Kidney (tissue), 14 donors: ENCODE measurements around the gene SELENOP. TPM values are rescaled to one million over a fixed set of nuclear protein-coding genes. Genes with fewer than 3 reads are reported as not detected.

ENCODE experiments used
- DNase-seq, 5 donors: peaks; one replicate each; pipeline ENCODE4 v3.0.0-alpha.2; 2013 to 2020
- FAIRE-seq: peaks from 2 replicates; lab custom pipeline; 2012; peaks lifted over from hg19 to GRCh38; lab: Jason Lieb, UNC
- H3K27ac ChIP-seq, 2 donors: one replicate each; pipeline ENCODE4 v1.7.0; 2013; ENCODE audit warnings: low read depth in 2 of 2, low read length in 2 of 2, inconsistent platforms in 1 of 2
- H3K27me3 ChIP-seq: one replicate; pipeline ENCODE4 v1.7.1; 2013; ENCODE audit warnings: low read length, inconsistent platforms; ENCODE audit not compliant: control insufficient read depth, insufficient read depth
- H3K36me3 ChIP-seq, 3 donors: one replicate each; pipeline versions ENCODE4 v1.7.0 to v1.7.1; 2013; ENCODE audit warnings: low read length in 3 of 3, control low read depth in 1 of 3, inconsistent platforms in 1 of 3; ENCODE audit not compliant: insufficient read depth in 3 of 3, control insufficient read depth in 2 of 3
- H3K4me1 ChIP-seq, 3 donors: one replicate each; pipeline versions ENCODE4 v1.7.0 to v1.7.1; 2013; ENCODE audit warnings: low read length in 3 of 3, inconsistent platforms in 1 of 3, low read depth in 1 of 3; ENCODE audit not compliant: control insufficient read depth in 2 of 3, insufficient read depth in 2 of 3
- H3K4me3 ChIP-seq, 3 donors: one replicate each; pipeline versions ENCODE4 v1.7.0 to v1.8.1; 2013; ENCODE audit warnings: low read length in 3 of 3, control low read depth in 1 of 3, inconsistent platforms in 1 of 3
- H3K9ac ChIP-seq, 3 donors: one replicate each; pipeline versions ENCODE4 v1.7.0 to v1.7.1; 2013; ENCODE audit warnings: low read length in 3 of 3, control low read depth in 1 of 3, inconsistent platforms in 1 of 3
- H3K9me3 ChIP-seq, 3 donors: one replicate each; pipeline versions ENCODE4 v1.7.0 to v1.7.1; 2013; ENCODE audit warnings: low read length in 3 of 3, control low read depth in 1 of 3, inconsistent platforms in 1 of 3; ENCODE audit not compliant: control insufficient read depth in 2 of 3, insufficient read depth in 1 of 3
- CTCF ChIP-seq: IDR thresholded peaks from 3 replicates; pipeline ENCODE4 v1.5.1; 2012; ENCODE audit warnings: mild to moderate bottlenecking, moderate library complexity, borderline replicate concordance; ENCODE audit not compliant: insufficient read depth; ENCODE audit errors: extremely low read depth
- intact Hi-C: fragments of 100-400 bp; cut with DNase I; formaldehyde crosslinking; loops from one replicate; pipeline ENCODE4 v1.11.1; 2022
- polyA plus RNA-seq: library from polyadenylated mRNA; stranded (reverse); fragments of 350-450 nt; fragmentation: Illumina TruSeq; extraction: RNeasy Lipid Tissue Mini Kit (QIAGEN cat#74804); gene quantifications from one replicate; pipeline ENCODE4 v1.2.3, GENCODE V29; 2014; ENCODE audit warnings: low read depth, low replicate concordance; ENCODE audit not compliant: insufficient read depth
- total RNA-seq: library from RNA; stranded (reverse); fragmentation: NEBNext Ultra II Directional; extraction: Animal tissue kit (Norgen Biotek cat#: 25700); gene quantifications from one replicate; pipeline ENCODE4 v1.2.1, GENCODE V29; 2021
- donor health status: control.
- donor health status: control.
- donor health status: control.
- donor health status: control.
- donor health status: control.
- donor health status: DM: yes; HTN: yes; CAD: no.
- donor health status: Normal renal cell carcinoma (clear cell type).

Gene SELENOP
- total and polyA plus RNA-seq, 2 donors from 2014 or later, result 305 to 390 TPM

- DNase-seq (no peak), FAIRE-seq (no peak)
- no peaks in the 10 kb centered on the region for H3K9me3 ChIP-seq
- H3K9ac ChIP-seq, result no peak overlapping the region
- no peak for TF ChIP-seq CTCF
- intact Hi-C loops, result no loop called here
- H3K4me3 ChIP-seq, result no peak overlapping the region
- H3K4me1 ChIP-seq, result peaks cover 0 to 9% (median 7%) of the 10 kb centered on the region in 3 donors
- no peaks in the 10 kb centered on the region for H3K27me3 ChIP-seq
- H3K27ac ChIP-seq, result no peak overlapping the region
- H3K36me3 ChIP-seq, result no peaks in the 10 kb centered on the region
Measured at GRCh38 chr5:42826757-42827515, 15.2 kb upstream of the SELENOP start.

DNA sequence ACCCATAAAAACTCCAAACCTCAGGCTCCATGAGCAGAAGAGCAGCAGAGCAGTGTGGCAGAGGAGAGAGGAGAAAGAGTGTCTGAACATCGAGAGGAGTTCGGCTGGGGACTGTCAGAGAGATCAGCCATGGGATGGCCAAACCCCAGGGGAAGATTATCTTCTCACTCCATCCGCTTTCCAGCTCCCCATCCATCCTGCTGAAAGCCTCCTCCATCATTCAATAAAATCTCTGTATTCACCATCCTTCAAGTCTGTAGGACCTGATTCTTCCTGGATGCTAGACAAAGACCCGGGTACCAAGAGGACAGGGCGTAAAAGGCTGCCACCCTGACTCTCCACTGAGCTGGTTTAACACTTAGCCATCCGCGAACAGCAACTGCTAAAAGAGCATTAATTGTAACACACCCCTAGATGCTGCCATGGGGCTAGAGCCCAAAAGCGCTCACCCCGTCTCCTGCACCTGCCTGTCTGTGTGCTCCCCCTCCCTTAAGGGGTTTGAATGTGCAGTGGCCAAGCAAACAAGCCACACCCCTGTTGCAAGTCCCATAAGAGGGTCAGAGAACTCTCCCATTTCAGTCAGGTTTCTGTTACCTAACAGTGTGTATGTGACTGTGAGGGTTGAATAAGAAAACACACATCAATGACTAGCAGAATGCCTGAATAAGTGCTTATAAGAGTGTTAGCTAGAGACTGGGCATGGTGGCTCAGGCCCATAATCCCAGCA lies 13.9 kb upstream of the SELENOP start:
- Histone ChIP-seq H3K4me3 (no peak overlapping the region), H3K27ac (no peak overlapping the region), H3K9ac (no peak overlapping the region), H3K36me3 (no peaks in the 10 kb centered on the region), H3K4me1 (peaks cover 0 to 9% (median 7%) of the 10 kb centered on the region in 3 donors), H3K9me3 (no peaks in the 10 kb centered on the region), H3K27me3 (no peaks in the 10 kb centered on the region)
- DNase-seq (no peak), FAIRE-seq (no peak)
- intact Hi-C loops, result no loop called here
- TF ChIP-seq CTCF, result no peak

DNA sequence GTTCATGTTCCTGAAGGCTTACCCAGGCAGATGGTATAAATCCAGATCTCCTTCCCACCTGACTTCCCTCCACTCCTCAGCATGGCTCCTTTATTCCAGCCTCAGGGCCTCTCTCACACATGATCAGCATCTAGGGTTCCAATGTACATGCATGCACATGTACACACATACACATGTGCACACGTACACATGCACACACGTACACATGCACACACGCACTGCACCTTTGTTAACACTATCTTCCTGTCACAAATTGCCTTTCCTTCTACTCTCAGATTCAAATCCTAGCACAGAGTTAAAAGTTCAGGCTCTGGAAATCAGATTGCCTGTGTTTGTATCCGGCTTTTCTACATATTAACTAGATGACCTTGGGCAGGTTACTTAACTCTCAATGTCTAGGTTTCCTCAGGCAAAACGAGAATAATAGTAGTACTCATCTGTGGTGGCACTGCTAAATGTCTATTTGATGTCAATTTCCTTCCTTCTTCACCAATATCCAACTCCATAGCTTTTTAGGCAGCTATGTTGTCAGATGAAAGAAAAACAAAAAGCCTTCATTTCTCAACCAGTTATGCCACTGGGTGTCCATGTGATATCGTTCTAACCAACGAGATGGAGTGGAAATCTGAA lies 12.8 kb upstream of the SELENOP start:
- no peak overlapping the region for H3K4me3 ChIP-seq
- no peaks in the 10 kb centered on the region for H3K9me3 ChIP-seq
- H3K36me3 ChIP-seq, result no peaks in the 10 kb centered on the region
- FAIRE-seq (no peak), DNase-seq (no peak)
- intact Hi-C loops, result no loop called here
- no peak overlapping the region for H3K9ac ChIP-seq
- no peak for TF ChIP-seq CTCF
- H3K4me1 ChIP-seq, result peaks cover 0 to 9% (median 7%) of the 10 kb centered on the region in 3 donors
- no peaks in the 10 kb centered on the region for H3K27me3 ChIP-seq
- no peak overlapping the region for H3K27ac ChIP-seq
